B cell (primary cell): ENCODE measurements around the gene RAI14.

ENCODE experiments used
- CTCF ChIP-seq: fragments of 200-600 bp; IDR thresholded peaks from one replicate; pipeline ENCODE4 v1.8.0; 2022; ENCODE audit warnings: antibody characterized with exemption, mild to moderate bottlenecking
- EZH2 ChIP-seq: IDR thresholded peaks from 2 replicates; pipeline ENCODE4 v1.6.1; 2012; ENCODE audit warnings: borderline replicate concordance, low read depth, mild to moderate bottlenecking, moderate library complexity, low read length; ENCODE audit not compliant: insufficient read depth, poor library complexity, severe bottlenecking

GRCh38 chr5:34838785-34839714 lies 182.9 kb downstream of the RAI14 start, which contains the start of gene TTC23L:
- TF ChIP-seq CTCF (no peak), EZH2 (no peak)
